DOHH2 (cell line): ENCODE measurements around the gene BNC2.

Source experiments
- CTCF ChIP-seq: fragments of 200-600 bp; sonication (generic); IDR thresholded peaks from one replicate; pipeline ENCODE4 v1.5.1; 2014; ENCODE audit warnings: antibody characterized with exemption, mild to moderate bottlenecking, low read depth, low read length; ENCODE audit not compliant: poor library complexity, severe bottlenecking
- EZH2phosphoT487 ChIP-seq: fragments of 200-600 bp; sonication (generic); IDR thresholded peaks from 2 replicates; pipeline ENCODE4 v1.6.1; 2017; ENCODE audit warnings: borderline replicate concordance, mild to moderate bottlenecking, antibody characterized with exemption, low read length, moderate library complexity, mixed read lengths

GRCh38 chr9:16514131-16514530 is 356.3 kb downstream of the BNC2 start:
- TF ChIP-seq CTCF (no peak), EZH2phosphoT487 (no peak)
